Vein endothelial cell (primary cell): ENCODE results near the gene PPP4R3C. TPM values are rescaled to one million over a fixed set of nuclear protein-coding genes. Genes with fewer than 3 reads are reported as not detected.

Source experiments
- total RNA-seq: library from RNA; depleted of rRNA; stranded (reverse); fragments of >200 nt; gene quantifications from 2 replicates; pipeline ENCODE4 v1.2.3, GENCODE V29; 2012

Gene PPP4R3C
- not detected in 2 replicates for total RNA-seq

DNA sequence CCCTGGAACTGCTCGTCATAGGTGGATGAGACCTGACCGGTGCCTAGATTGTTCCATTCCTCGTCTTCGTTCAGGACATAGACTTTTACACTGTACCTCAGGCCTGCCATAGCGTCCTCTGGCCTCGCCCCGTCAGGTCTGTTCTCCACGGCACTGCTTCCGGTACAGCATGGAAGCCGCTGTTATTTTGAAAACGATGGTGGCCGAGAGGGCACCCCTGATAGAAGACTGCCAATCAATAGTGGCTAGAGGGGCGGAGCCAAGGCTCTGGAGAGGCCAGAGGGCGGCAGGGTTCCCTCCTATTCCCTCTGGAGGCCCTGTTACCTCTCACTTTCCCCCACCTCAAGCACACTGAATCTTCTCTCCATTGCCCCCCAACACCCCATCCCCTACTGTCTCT lies at the start of gene PPP4R3C:
TSS of gene PPP4R3C (minus strand) at position 155 of the 400 bp plus-strand sequence. CDS start at position 110, 45 bp downstream.

Other genes starting within 250 kb of the PPP4R3C start
- gene DCAF8L2, start 127.0 kb upstream of the PPP4R3C start, total RNA-seq, result 0.10 and 0.33 TPM in 2 replicates